Naive thymus-derived CD4-positive, alpha-beta T cell (primary cell): Measurements from ENCODE around the gene GYG1. TPM values are rescaled to one million over a fixed set of nuclear protein-coding genes. Genes with fewer than 3 reads are reported as not detected.
"Not testable (repeated sequence)": the region's sequence is repeated elsewhere in the genome, so short reads cannot be mapped to it uniquely, and the experiment has no call there.

Experiments used
- ATAC-seq: fragments of 150-1000 bp; cut with Tn5 transposase; 2 replicates; pipeline ENCODE4 v1.10.0; 2021; ENCODE audit warnings: mild to moderate bottlenecking, moderate library complexity
- CTCF ChIA-PET: fragments of 350-600 bp; sonication (Branson Sonifier 250); formaldehyde crosslinking; loops from one replicate; lab custom pipeline; 2021; ENCODE audit warnings: antibody characterized with exemption; lab: Charles Lee
- POLR2A ChIA-PET: fragments of 350-600 bp; sonication (Branson Sonifier 250); formaldehyde crosslinking; loops from one replicate; lab custom pipeline; 2021; ENCODE audit warnings: antibody characterized with exemption, inconsistent platforms; lab: Charles Lee
- DNase-seq, 9 donors: peaks; one replicate each; pipeline versions ENCODE4 v3.0.0 to v3.0.0-alpha.2; 2020 to 2022; ENCODE audit warnings: mixed read lengths in 1 of 9
- H3K27ac ChIP-seq: one replicate; pipeline ENCODE4 v1.7.0; 2013; ENCODE audit warnings: mild to moderate bottlenecking, low read depth, low read length, moderate library complexity
- H3K27me3 ChIP-seq, 2 donors: one replicate each; pipeline ENCODE4 v1.7.0; 2013; ENCODE audit warnings: low read length in 2 of 2, mild to moderate bottlenecking in 2 of 2, moderate library complexity in 2 of 2; ENCODE audit not compliant: control insufficient read depth in 2 of 2, insufficient read depth in 2 of 2
- H3K36me3 ChIP-seq, 3 experiments: 1 replicate in 2 of 3; 2 replicates in 1 of 3; pipeline ENCODE4 v1.7.0; 2013; ENCODE audit warnings: low read length in 3 of 3, mild to moderate bottlenecking in 3 of 3, moderate library complexity in 1 of 3; ENCODE audit not compliant: insufficient read depth in 3 of 3, control insufficient read depth in 2 of 3
- H3K4me1 ChIP-seq, 2 donors: one replicate each; pipeline ENCODE4 v1.7.0; 2013; ENCODE audit warnings: low read length in 2 of 2, mild to moderate bottlenecking in 2 of 2, moderate library complexity in 1 of 2; ENCODE audit not compliant: control insufficient read depth in 2 of 2, insufficient read depth in 2 of 2
- H3K4me3 ChIP-seq: 2 replicates; pipeline ENCODE4 v1.7.0; 2013; ENCODE audit warnings: mild to moderate bottlenecking, low read length
- H3K9me3 ChIP-seq, 3 experiments: 1 replicate in 2 of 3; 2 replicates in 1 of 3; pipeline ENCODE4 v1.7.0; 2013; ENCODE audit warnings: low read length in 3 of 3; ENCODE audit not compliant: control insufficient read depth in 2 of 3
- H3K27ac Mint-ChIP-seq, 9 donors: one replicate each; pipeline ENCODE4 v1.8.0; 2020 to 2022; ENCODE audit warnings: mixed read lengths in 9 of 9, mild to moderate bottlenecking in 8 of 9, moderate library complexity in 5 of 9, inconsistent platforms in 2 of 9
- H3K27me3 Mint-ChIP-seq, 5 donors: one replicate each; pipeline ENCODE4 v1.8.0; 2021 to 2022; ENCODE audit warnings: mixed read lengths in 5 of 5, mild to moderate bottlenecking in 1 of 5
- H3K36me3 Mint-ChIP-seq, 5 donors: one replicate each; pipeline ENCODE4 v1.8.0; 2020 to 2022; ENCODE audit warnings: mixed read lengths in 5 of 5, mild to moderate bottlenecking in 3 of 5, inconsistent platforms in 1 of 5
- H3K4me1 Mint-ChIP-seq, 7 donors: one replicate each; pipeline ENCODE4 v1.8.0; 2020 to 2022; ENCODE audit warnings: mixed read lengths in 7 of 7, mild to moderate bottlenecking in 3 of 7, inconsistent platforms in 1 of 7
- H3K4me3 Mint-ChIP-seq, 10 donors: one replicate each; pipeline ENCODE4 v1.8.0; 2020 to 2022; ENCODE audit warnings: mild to moderate bottlenecking in 10 of 10, mixed read lengths in 10 of 10, moderate library complexity in 6 of 10, inconsistent platforms in 2 of 10
- H3K9me3 Mint-ChIP-seq, 11 donors: one replicate each; pipeline ENCODE4 v1.8.0; 2020 to 2022; ENCODE audit warnings: mixed read lengths in 11 of 11, mild to moderate bottlenecking in 4 of 11, inconsistent platforms in 1 of 11, moderate library complexity in 1 of 11
- intact Hi-C, 2 donors: fragments of 100-400 bp; cut with micrococcal nuclease; formaldehyde crosslinking; loops; one replicate each; pipeline ENCODE4 v1.15.1; 2023
- polyA plus RNA-seq, 2 donors: library from polyadenylated mRNA; unstranded; fragments of 300-500 nt; fragmentation: Illumina TruSeq; gene quantifications; one replicate each; pipeline ENCODE4 v1.2.3, GENCODE V29; 2021
- total RNA-seq, 6 experiments: library from RNA in 5 of 6; stranded (reverse) in 5 of 6; gene quantifications; 1 replicate in 5 of 6; 2 replicates in 1 of 6; pipeline ENCODE4 v1.2.3 and lab custom pipeline; 2021 to 2026

Gene GYG1
- total and polyA plus RNA-seq, 7 experiments from 2014 or later: 15.5 to 39.3 (median 28.0) TPM

DNA sequence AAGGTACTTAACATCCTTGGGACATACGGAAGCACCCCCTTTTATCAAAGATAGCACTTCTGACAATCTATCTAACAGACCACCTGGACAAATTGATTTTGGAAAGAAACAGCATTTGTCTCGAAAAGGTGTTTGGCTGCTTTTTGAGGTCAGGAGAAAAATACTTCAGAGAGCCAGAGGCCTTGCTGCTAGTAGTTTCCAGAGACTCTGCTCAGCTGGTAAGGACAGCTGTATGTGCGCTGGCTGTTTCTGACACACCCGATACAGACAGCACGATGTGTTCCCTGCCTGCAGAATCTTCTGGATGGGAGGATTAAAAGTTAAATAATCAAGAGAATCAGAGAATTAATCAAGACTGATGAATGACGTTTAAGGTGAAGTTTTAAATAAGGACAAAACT lies 15.6 kb upstream of the GYG1 start:
- H3K4me1 ChIP-seq: no peaks in the 10 kb centered on the region
- Mint-ChIP-seq H3K36me3 (peaks cover 0 to 2% (median 0%) of the 10 kb centered on the region in 5 donors), H3K4me3 (no peak overlapping the region), H3K27ac (no peak overlapping the region), H3K27me3 (peaks cover 4 to 27% (median 10%) of the 10 kb centered on the region in 5 donors), H3K9me3 (peaks cover 0 to 2% (median 0%) of the 10 kb centered on the region in 11 donors), H3K4me1 (peaks cover 0 to 4% (median 0%) of the 10 kb centered on the region in 7 donors)
- DNase-seq: no peak
- ChIA-PET POLR2A (no interaction called here), CTCF (no interaction called here)
- no peaks in the 10 kb centered on the region for H3K36me3 ChIP-seq
- H3K4me3 ChIP-seq: no peak overlapping the region
- H3K27me3 ChIP-seq: no peaks in the 10 kb centered on the region
- ATAC-seq: no peak
- H3K9me3 ChIP-seq: no peaks in the 10 kb centered on the region
- no peak overlapping the region for H3K27ac ChIP-seq
- intact Hi-C loops: no loop called here

DNA sequence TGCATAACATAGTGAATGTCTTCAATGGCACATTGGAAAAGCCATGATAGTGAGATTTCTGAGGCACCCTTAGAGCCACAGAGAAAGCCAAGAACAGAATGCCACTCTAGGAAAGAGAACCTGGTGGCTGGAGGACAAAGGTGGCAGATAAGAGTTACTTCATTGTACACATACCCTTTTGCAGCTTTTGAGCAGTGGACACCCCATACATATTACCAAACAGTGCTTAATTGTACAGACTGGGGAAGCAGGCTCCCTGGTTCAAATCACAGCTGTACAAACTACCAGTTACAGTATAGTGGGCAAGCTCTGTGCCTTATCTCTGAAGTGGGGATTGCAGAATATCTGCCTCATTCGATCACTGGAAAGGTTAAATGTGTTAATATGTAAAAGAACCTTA lies 10.1 kb upstream of the GYG1 start:
- Histone ChIP-seq H3K4me1 (no peaks in the 10 kb centered on the region), H3K27ac (no peak overlapping the region), H3K36me3 (no peaks in the 10 kb centered on the region), H3K27me3 (no peaks in the 10 kb centered on the region), H3K4me3 (no peak overlapping the region), H3K9me3 (no peaks in the 10 kb centered on the region)
- peaks cover 0 to 2% (median 0%) of the 10 kb centered on the region in 11 donors for H3K9me3 Mint-ChIP-seq
- intact Hi-C loops: no loop called here
- peaks cover 4 to 47% (median 13%) of the 10 kb centered on the region in 5 donors for H3K27me3 Mint-ChIP-seq
- no peaks in the 10 kb centered on the region for H3K4me1 Mint-ChIP-seq
- CTCF ChIA-PET: interaction anchor here (0.9 kb wide), 1 partner anchor 10 kb away, joined by 3 read pairs; the partner anchor contains the start of gene GYG1
- no peak overlapping the region for H3K4me3 Mint-ChIP-seq
- no peak for ATAC-seq
- no peak for DNase-seq
- POLR2A ChIA-PET: no interaction called here
- H3K36me3 Mint-ChIP-seq: no peaks in the 10 kb centered on the region
- H3K27ac Mint-ChIP-seq: no peak overlapping the region

DNA sequence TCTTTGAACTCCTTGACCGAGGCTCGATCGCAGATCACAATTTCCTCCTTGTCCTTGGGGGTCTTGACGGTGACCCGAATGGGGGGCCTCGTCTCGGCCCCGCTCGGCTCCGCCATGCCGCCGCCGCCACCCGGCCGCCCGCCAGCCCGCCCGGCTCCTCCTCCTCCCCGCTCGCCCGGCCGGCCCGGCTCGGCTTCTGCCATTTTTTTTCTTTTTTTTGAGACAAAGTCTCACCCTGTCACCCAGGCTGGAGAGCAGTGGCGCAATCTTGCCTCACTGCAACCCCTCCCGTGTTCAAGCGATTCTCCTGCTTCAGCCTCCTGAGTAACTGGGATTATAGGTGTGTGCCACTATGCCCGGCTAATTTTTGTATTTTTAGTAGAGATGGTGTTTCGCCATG lies 3.8 kb upstream of the GYG1 start:
- H3K4me3 ChIP-seq, CTCF ChIA-PET, H3K36me3 Mint-ChIP-seq, H3K9me3 ChIP-seq, H3K4me3 Mint-ChIP-seq, POLR2A ChIA-PET, H3K4me1 ChIP-seq, H3K27me3 ChIP-seq, H3K27ac Mint-ChIP-seq, intact Hi-C loops, H3K9me3 Mint-ChIP-seq, H3K27ac ChIP-seq, ATAC-seq, DNase-seq, H3K36me3 ChIP-seq: not testable (repeated sequence)
- H3K27me3 Mint-ChIP-seq: peaks cover 0 to 19% (median 0%) of the 10 kb centered on the region in 5 donors
- H3K4me1 Mint-ChIP-seq: peaks cover 3 to 25% (median 15%) of the 10 kb centered on the region in 7 donors

DNA sequence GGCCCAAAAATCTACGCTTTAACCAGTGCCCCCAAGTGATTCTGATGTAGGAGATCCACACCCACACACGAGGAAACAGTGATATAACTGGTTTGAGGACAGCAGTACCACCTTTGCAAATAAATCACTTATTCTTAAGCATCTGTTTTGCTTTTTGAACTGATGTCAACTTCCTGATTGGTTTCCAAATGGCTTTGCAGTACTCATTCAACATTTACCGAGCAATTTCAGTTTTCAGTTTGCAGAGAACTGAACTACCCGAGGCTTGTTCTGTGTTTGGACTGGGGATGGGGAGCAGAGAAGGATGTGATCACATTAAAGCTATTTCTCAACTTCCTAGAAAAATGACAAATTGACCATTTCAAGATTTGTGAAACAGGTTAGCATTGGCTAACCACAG lies 1.1 kb upstream of the GYG1 start:
- Histone ChIP-seq H3K36me3 (peaks cover 0 to 4% (median 0%) of the 10 kb centered on the region in 3 experiments), H3K27me3 (no peaks in the 10 kb centered on the region), H3K4me1 (peaks cover 8 to 16% of the 10 kb centered on the region in 2 donors), H3K9me3 (no peaks in the 10 kb centered on the region), H3K4me3 (no peak overlapping the region), H3K27ac (peak overlapping the region; percentile 76)
- peaks cover 0 to 5% (median 0%) of the 10 kb centered on the region in 5 donors for H3K27me3 Mint-ChIP-seq
- ChIA-PET CTCF (no interaction called here), POLR2A (interaction anchor here (1.6 kb wide), 1 partner anchor 11 kb away, joined by 3 read pairs; no protein-coding TSS in a partner anchor)
- peaks cover 5 to 38% (median 28%) of the 10 kb centered on the region in 7 donors for H3K4me1 Mint-ChIP-seq
- no peaks in the 10 kb centered on the region for H3K9me3 Mint-ChIP-seq
- H3K36me3 Mint-ChIP-seq: peaks cover 0 to 12% (median 2%) of the 10 kb centered on the region in 5 donors
- peak overlapping the region in 7 of 9 donors; percentile 46 to 83 (median 75) for H3K27ac Mint-ChIP-seq
- DNase-seq: no peak
- peak overlapping the region; percentile 37 to 90 (median 84) for H3K4me3 Mint-ChIP-seq
- intact Hi-C loops: loop anchor here (2.0 to 10.0 kb wide), 8 partner anchors 33 to 1775 kb away; partner anchors contain the start of genes HPS3 (in 2 of the 2), RNF13 (in 2 of the 2), COMMD2 (in 1 of the 2) and ERICH6 (in 1 of the 2)
- no peak for ATAC-seq

DNA sequence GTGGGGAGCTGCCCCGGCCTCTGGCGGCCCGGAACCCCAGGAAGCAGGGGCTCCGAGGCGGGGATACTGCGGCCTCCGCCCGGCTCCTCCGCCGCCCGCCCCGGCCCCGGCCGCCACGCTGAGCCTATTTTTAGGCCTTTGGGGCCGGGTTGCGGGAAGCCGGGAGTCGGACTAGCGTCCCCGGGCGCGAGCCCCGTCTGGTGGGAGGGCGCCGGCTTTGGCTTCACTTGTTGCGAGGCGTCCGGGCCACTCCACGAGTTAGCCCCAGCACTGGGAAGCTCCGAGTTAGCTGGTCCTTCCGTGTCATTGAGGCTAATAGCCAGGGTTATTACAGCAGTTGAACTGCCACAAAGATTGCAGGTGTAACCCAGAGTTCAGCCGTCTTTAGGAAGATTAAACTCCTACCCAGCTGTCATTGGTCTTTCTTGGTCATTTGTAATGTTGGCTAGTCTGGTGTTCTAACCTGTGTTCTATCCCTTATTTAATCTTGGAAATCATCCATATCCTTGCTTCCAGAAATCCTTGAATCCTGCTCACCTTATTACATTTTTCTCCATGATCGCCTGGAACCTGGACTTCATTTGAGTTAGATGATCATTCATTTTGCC lies 791 bp downstream of the GYG1 start:
- no peaks in the 10 kb centered on the region for H3K9me3 Mint-ChIP-seq
- intact Hi-C loops: loop anchor here (5.0 to 10.0 kb wide), 5 partner anchors 35 to 1773 kb away; partner anchors contain the start of genes COMMD2 (in 1 of the 2), ERICH6 (in 1 of the 2) and SIAH2 (in 1 of the 2)
- Histone ChIP-seq H3K27ac (peak overlapping the region; percentile 76), H3K4me3 (peak overlapping the region; percentile 77), H3K9me3 (no peaks in the 10 kb centered on the region), H3K4me1 (peaks cover 8 to 16% of the 10 kb centered on the region in 2 donors), H3K27me3 (no peaks in the 10 kb centered on the region), H3K36me3 (peaks cover 0 to 10% (median 0%) of the 10 kb centered on the region in 3 experiments)
- peak; percentile 2 for ATAC-seq
- peak overlapping the region in 8 of 9 donors; percentile 75 to 87 (median 80) for H3K27ac Mint-ChIP-seq
- peak overlapping the region; percentile 70 to 91 (median 87) for H3K4me3 Mint-ChIP-seq
- H3K27me3 Mint-ChIP-seq: peaks cover 0 to 3% (median 0%) of the 10 kb centered on the region in 5 donors
- peaks cover 5 to 41% (median 30%) of the 10 kb centered on the region in 7 donors for H3K4me1 Mint-ChIP-seq
- ChIA-PET POLR2A (interaction anchor here (1.1 to 2.1 kb wide), 5 partner anchors 9 to 138 kb away, joined by 3 to 9 read pairs (median 4); partner anchors contain the start of gene HLTF), CTCF (interaction anchor here (1.3 kb wide), 1 partner anchor 10 kb away, joined by 3 read pairs; no protein-coding TSS in a partner anchor)
- peaks cover 0 to 30% (median 14%) of the 10 kb centered on the region in 5 donors for H3K36me3 Mint-ChIP-seq
- peak in 2 of 9 donors; percentile 4 to 31 for DNase-seq

DNA sequence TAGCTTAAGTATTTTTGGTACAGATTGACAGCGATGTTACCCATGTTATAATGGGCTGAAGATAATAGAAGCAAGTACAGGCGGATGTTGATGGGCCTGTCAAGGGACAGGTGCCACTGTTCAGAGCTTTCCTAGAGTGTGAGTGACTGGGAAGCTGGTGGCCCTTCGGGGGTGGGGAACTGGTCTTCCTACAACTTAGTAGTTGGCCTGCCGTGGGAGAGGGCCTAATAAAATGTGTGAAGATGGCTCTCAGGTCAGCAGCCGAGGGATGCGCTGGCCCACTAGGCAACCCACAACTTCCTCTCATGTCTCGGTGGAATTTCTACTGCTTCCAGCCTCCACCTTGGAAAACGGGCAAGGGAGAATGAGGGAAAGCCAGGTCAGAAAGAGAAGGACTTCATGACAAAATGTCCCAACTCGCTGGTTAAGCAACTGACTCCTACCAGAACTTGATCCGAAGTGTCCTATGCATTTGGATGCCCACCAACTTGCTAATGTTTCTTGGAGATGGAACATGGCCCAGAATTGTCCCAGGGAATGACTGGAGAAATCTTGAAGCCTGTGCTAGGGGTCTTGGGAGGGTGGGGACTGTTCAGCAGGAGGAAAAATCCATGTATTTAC lies 1.4 kb downstream of the GYG1 start:
- intact Hi-C loops: loop anchor here (5.0 to 10.0 kb wide), 5 partner anchors 35 to 1772 kb away; partner anchors contain the start of genes COMMD2 (in 1 of the 2), ERICH6 (in 1 of the 2) and SIAH2 (in 1 of the 2)
- peak overlapping the region in 8 of 9 donors; percentile 65 to 87 (median 80) for H3K27ac Mint-ChIP-seq
- H3K27me3 Mint-ChIP-seq: peaks cover 0 to under 1% (median 0%) of the 10 kb centered on the region in 5 donors
- Histone ChIP-seq H3K9me3 (no peaks in the 10 kb centered on the region), H3K4me3 (peak overlapping the region; percentile 77), H3K27me3 (no peaks in the 10 kb centered on the region), H3K27ac (peak overlapping the region; percentile 76), H3K36me3 (peaks cover 0 to 10% (median 0%) of the 10 kb centered on the region in 3 experiments), H3K4me1 (peaks cover 8 to 16% of the 10 kb centered on the region in 2 donors)
- ChIA-PET CTCF (interaction anchor here (0.7 kb wide), 1 partner anchor 19 kb away, joined by 3 read pairs; no protein-coding TSS in a partner anchor), POLR2A (interaction anchor here (1.1 to 2.1 kb wide), 4 partner anchors 10 to 137 kb away, joined by 3 to 9 read pairs (median 4); partner anchors contain the start of gene HLTF)
- peaks cover 0 to 31% (median 14%) of the 10 kb centered on the region in 5 donors for H3K36me3 Mint-ChIP-seq
- peaks cover 5 to 45% (median 30%) of the 10 kb centered on the region in 7 donors for H3K4me1 Mint-ChIP-seq
- DNase-seq: no peak
- H3K9me3 Mint-ChIP-seq: no peaks in the 10 kb centered on the region
- ATAC-seq: no peak
- peak overlapping the region; percentile 70 to 91 (median 87) for H3K4me3 Mint-ChIP-seq
